Body of pancreas (tissue), 4 donors: ENCODE data around the gene CLSTN2.

Experiments
- CTCF ChIP-seq, 7 experiments: fragments of 450-650 bp in 4 of 7; fragments of 200-600 bp in 3 of 7; sonication (generic) in 3 of 7; IDR thresholded peaks; one replicate each; pipeline ENCODE4 v1.5.1; 2016 to 2019; ENCODE audit warnings: antibody characterized with exemption in 7 of 7
- POLR2A ChIP-seq, 3 donors: fragments of 450-650 bp; IDR thresholded peaks; one replicate each; pipeline ENCODE4 v1.6.1; 2016; ENCODE audit warnings: antibody characterized with exemption in 3 of 3, mild to moderate bottlenecking in 2 of 3

- TF ChIP-seq CTCF (IDR thresholded peaks at IDR 0.05) (no peak), POLR2A (IDR thresholded peaks at IDR 0.05) (no peak)
Measured at GRCh38 chr3:140298569-140299070, 363.6 kb downstream of the CLSTN2 start.
